Uterus (tissue), 2 donors: ENCODE data around the gene HNRNPC.

Experiments used
- POLR2A ChIP-seq, 2 donors: fragments of 450-650 bp; IDR thresholded peaks; one replicate each; pipeline ENCODE4 v1.6.1; 2016; ENCODE audit warnings: antibody characterized with exemption in 2 of 2, mild to moderate bottlenecking in 1 of 2, moderate library complexity in 1 of 2
- TF ChIP-seq, protein P1 (sequence below), 4 experiments: fragments of 200-600 bp in 2 of 4; fragments of 450-650 bp in 2 of 4; sonication (generic) in 2 of 4; IDR thresholded peaks; one replicate each; pipeline ENCODE4 v1.5.1; 2016 to 2019; ENCODE audit warnings: antibody characterized with exemption in 4 of 4, mild to moderate bottlenecking in 2 of 4, moderate library complexity in 1 of 4

GRCh38 chr14:21257394-21257909, 11.8 kb downstream of the HNRNPC start:
- TF ChIP-seq, protein P1, sequence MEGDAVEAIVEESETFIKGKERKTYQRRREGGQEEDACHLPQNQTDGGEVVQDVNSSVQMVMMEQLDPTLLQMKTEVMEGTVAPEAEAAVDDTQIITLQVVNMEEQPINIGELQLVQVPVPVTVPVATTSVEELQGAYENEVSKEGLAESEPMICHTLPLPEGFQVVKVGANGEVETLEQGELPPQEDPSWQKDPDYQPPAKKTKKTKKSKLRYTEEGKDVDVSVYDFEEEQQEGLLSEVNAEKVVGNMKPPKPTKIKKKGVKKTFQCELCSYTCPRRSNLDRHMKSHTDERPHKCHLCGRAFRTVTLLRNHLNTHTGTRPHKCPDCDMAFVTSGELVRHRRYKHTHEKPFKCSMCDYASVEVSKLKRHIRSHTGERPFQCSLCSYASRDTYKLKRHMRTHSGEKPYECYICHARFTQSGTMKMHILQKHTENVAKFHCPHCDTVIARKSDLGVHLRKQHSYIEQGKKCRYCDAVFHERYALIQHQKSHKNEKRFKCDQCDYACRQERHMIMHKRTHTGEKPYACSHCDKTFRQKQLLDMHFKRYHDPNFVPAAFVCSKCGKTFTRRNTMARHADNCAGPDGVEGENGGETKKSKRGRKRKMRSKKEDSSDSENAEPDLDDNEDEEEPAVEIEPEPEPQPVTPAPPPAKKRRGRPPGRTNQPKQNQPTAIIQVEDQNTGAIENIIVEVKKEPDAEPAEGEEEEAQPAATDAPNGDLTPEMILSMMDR (IDR thresholded peaks at IDR 0.05) = no peak
- no peak for TF ChIP-seq POLR2A (IDR thresholded peaks at IDR 0.05)
